HCT116 (cell line): ENCODE data around the gene RHOH. TPM values are rescaled to one million over a fixed set of nuclear protein-coding genes. Genes with fewer than 3 reads are reported as not detected.

Experiments used
- ATAC-seq: fragments of 200-7000 bp; cut with Tn5 transposase; 2 replicates; pipeline ENCODE4 v1.9.1; 2020; ENCODE audit warnings: mild to moderate bottlenecking, moderate library complexity
- BruUV-seq: library from RNA; stranded (reverse); fragments of 400-500 nt; replicated peaks from 2 replicates; lab custom pipeline; 2021; lab: Mats Ljungman, UMichigan
- CTCF ChIA-PET: fragments of 300-600 bp; sonication (Branson Sonifier 250); formaldehyde crosslinking; loops from one replicate; lab custom pipeline; 2021; ENCODE audit warnings: antibody characterized with exemption; lab: Charles Lee
- POLR2A ChIA-PET: fragments of 300-600, 350-600 bp; sonication (Branson Sonifier 250); formaldehyde crosslinking; loops from one replicate; lab custom pipeline; 2021; ENCODE audit warnings: antibody characterized with exemption; lab: Charles Lee
- RAD21 ChIA-PET, 2 experiments: fragments of 300-600 bp; sonication (Branson Sonifier 250); formaldehyde crosslinking; loops; one replicate each; lab custom pipeline; 2023; ENCODE audit warnings: low total read pairs in 2 of 2; ENCODE audit not compliant: uncharacterized antibody in 2 of 2, unreplicated experiment in 2 of 2, low non-redundant PET in 1 of 2; lab: Charles Lee
- DNase-seq: peaks from one replicate; pipeline ENCODE4 v3.0.0-alpha.2; 2010; ENCODE audit warnings: low read depth, low spot score
- H2AFZ ChIP-seq: fragments of 200-600 bp; shearing (Covaris generic), sonication (generic); 2 replicates; pipeline ENCODE4 v1.6.1; 2017; ENCODE audit warnings: low read depth, mixed run types, mixed read lengths, antibody characterized with exemption, low read length; ENCODE audit not compliant: poor library complexity, severe bottlenecking
- H3K27ac ChIP-seq: 2 replicates; pipeline ENCODE4 v1.5.1; 2012; ENCODE audit warnings: low read depth, low read length
- H3K27me3 ChIP-seq: fragments of 200-600 bp; sonication (generic); 2 replicates; pipeline ENCODE4 v1.6.1; 2016; ENCODE audit warnings: mixed run types, low read length, mixed read lengths; ENCODE audit not compliant: insufficient read depth
- H3K36me3 ChIP-seq, 2 experiments: fragments of 200-500 bp in 1 of 2; fragments of 200-600 bp in 1 of 2; sonication (Bioruptor generic) in 1 of 2; sonication (generic) in 1 of 2; 2 replicates each; pipeline versions ENCODE4 v1.5.1 to v1.6.1; 2014 to 2016; ENCODE audit warnings: low read length in 2 of 2, inconsistent platforms in 1 of 2, mixed read lengths in 1 of 2, mixed run types in 1 of 2; ENCODE audit not compliant: insufficient read depth in 2 of 2, control insufficient read depth in 1 of 2
- H3K4me1 ChIP-seq, 2 experiments: fragments of 200-600 bp in 1 of 2; sonication (generic) in 1 of 2; 2 replicates each; pipeline versions ENCODE4 v1.5.1 to v1.6.1; 2012 to 2017; ENCODE audit warnings: low read length in 2 of 2, inconsistent platforms in 1 of 2, mild to moderate bottlenecking in 1 of 2, mixed read lengths in 1 of 2, mixed run types in 1 of 2, moderate library complexity in 1 of 2; ENCODE audit not compliant: insufficient read depth in 2 of 2, control insufficient read depth in 1 of 2
- H3K4me2 ChIP-seq: fragments of 200-600 bp; sonication (generic); 2 replicates; pipeline ENCODE4 v1.6.1; 2017; ENCODE audit warnings: mixed run types, low read length, mixed read lengths
- H3K4me3 ChIP-seq, 2 experiments: fragments of 200-600 bp in 1 of 2; sonication (generic) in 1 of 2; replicated peaks in 1 of 2; 2 replicates each; pipeline ENCODE4 v1.5.1; 2011 to 2016; ENCODE audit warnings: low read length in 2 of 2, control low read depth in 1 of 2, low read depth in 1 of 2, mild to moderate bottlenecking in 1 of 2, mixed read lengths in 1 of 2, mixed run types in 1 of 2
- H3K79me2 ChIP-seq: fragments of 200-600 bp; sonication (generic); 2 replicates; pipeline ENCODE4 v1.6.1; 2017; ENCODE audit warnings: mild to moderate bottlenecking, mixed run types, low read length, moderate library complexity, mixed read lengths; ENCODE audit not compliant: insufficient read depth
- H3K9ac ChIP-seq: fragments of 200-600 bp; sonication (generic); 2 replicates; pipeline ENCODE4 v1.6.1; 2016; ENCODE audit warnings: low read length, mixed read lengths
- H3K9me2 ChIP-seq: fragments of 200-600 bp; sonication (generic), shearing (Covaris generic); 2 replicates; pipeline ENCODE4 v1.6.1; 2017; ENCODE audit warnings: mixed run types, mild to moderate bottlenecking, moderate library complexity; ENCODE audit not compliant: insufficient read depth
- H3K9me3 ChIP-seq, 2 experiments: fragments of 200-500 bp in 1 of 2; fragments of 200-600 bp in 1 of 2; sonication (Bioruptor generic) in 1 of 2; sonication (generic) in 1 of 2; 2 replicates each; pipeline ENCODE4 v1.6.1; 2014 to 2017; ENCODE audit warnings: low read length in 2 of 2, mixed read lengths in 2 of 2, inconsistent platforms in 1 of 2, low read depth in 1 of 2, mild to moderate bottlenecking in 1 of 2, mixed run types in 1 of 2, moderate library complexity in 1 of 2; ENCODE audit not compliant: control insufficient read depth in 1 of 2, insufficient read depth in 1 of 2
- H4K20me1 ChIP-seq: fragments of 200-600 bp; sonication (generic), shearing (Covaris generic); 2 replicates; pipeline ENCODE4 v1.6.1; 2017; ENCODE audit warnings: mixed run types, mild to moderate bottlenecking, moderate library complexity; ENCODE audit not compliant: insufficient read depth
- CEBPB ChIP-seq: IDR thresholded peaks from 2 replicates; pipeline ENCODE4 v1.6.1; 2012; ENCODE audit warnings: low read depth
- EGR1 ChIP-seq: IDR thresholded peaks from 2 replicates; pipeline ENCODE4 v1.6.1; 2012; ENCODE audit warnings: low read depth
- ELF1 ChIP-seq: IDR thresholded peaks from 2 replicates; pipeline ENCODE4 v1.6.1; 2012; ENCODE audit warnings: low read depth, borderline replicate concordance
- EZH2 ChIP-seq: fragments of 200-600 bp; sonication (generic); IDR thresholded peaks from 2 replicates; pipeline ENCODE4 v1.6.1; 2017; ENCODE audit warnings: antibody characterized with exemption, mixed run types
- POLR2A ChIP-seq: IDR thresholded peaks from 2 replicates; pipeline ENCODE4 v1.7.0; 2011; ENCODE audit warnings: borderline replicate concordance; ENCODE audit not compliant: insufficient read depth, insufficient read length; ENCODE audit errors: extremely low read depth
- POLR2AphosphoS5 ChIP-seq: IDR thresholded peaks from 2 replicates; pipeline ENCODE4 v1.6.1; 2011; ENCODE audit warnings: mild to moderate bottlenecking, low read depth, low read length, moderate library complexity
- RAD21 ChIP-seq: IDR thresholded peaks from 2 replicates; pipeline ENCODE4 v1.6.1; 2012; ENCODE audit warnings: low read depth, mild to moderate bottlenecking
- SIN3A ChIP-seq: IDR thresholded peaks from 2 replicates; pipeline ENCODE4 v1.6.1; 2012; ENCODE audit warnings: low read depth
- SRF ChIP-seq: IDR thresholded peaks from 2 replicates; pipeline ENCODE4 v1.6.1; 2012; ENCODE audit warnings: low read depth
- YY1 ChIP-seq: IDR thresholded peaks from 2 replicates; pipeline ENCODE4 v1.6.1; 2011; ENCODE audit warnings: low read length, low read depth, moderate library complexity, mild to moderate bottlenecking; ENCODE audit not compliant: insufficient replicate concordance; ENCODE audit errors: extremely low read depth
- ZBTB33 ChIP-seq: IDR thresholded peaks from 2 replicates; pipeline ENCODE4 v1.6.1; 2011; ENCODE audit warnings: mild to moderate bottlenecking, low read length, moderate library complexity; ENCODE audit not compliant: insufficient replicate concordance; ENCODE audit errors: extremely low read depth
- ZFX ChIP-seq: fragments of 450-650 bp; IDR thresholded peaks from 2 replicates; pipeline ENCODE4 v1.6.1; 2017
- ZNF274 ChIP-seq: fragments of 200-500 bp; sonication (Bioruptor generic); IDR thresholded peaks from 2 replicates; pipeline ENCODE4 v1.6.1; 2014; ENCODE audit warnings: mild to moderate bottlenecking, low read depth, low read length, inconsistent platforms
- intact Hi-C: fragments of 100-400 bp; cut with micrococcal nuclease; formaldehyde crosslinking; loops from 2 replicates; pipeline ENCODE4 v1.10.0; 2022
- total RNA-seq: library from RNA; stranded (reverse); gene quantifications from one replicate; pipeline ENCODE4 v1.2.1, GENCODE V29; 2021; ENCODE audit not compliant: unreplicated experiment
- TF ChIP-seq, protein P1 (sequence below): IDR thresholded peaks from 2 replicates; pipeline ENCODE4 v1.6.1; 2012
- TF ChIP-seq, protein P2 (sequence below): IDR thresholded peaks from 2 replicates; pipeline ENCODE4 v1.6.1; 2012; ENCODE audit warnings: low read depth

The RHOH gene
- total RNA-seq, 1 experiment from 2014 or later, result 0.74 TPM

DNA sequence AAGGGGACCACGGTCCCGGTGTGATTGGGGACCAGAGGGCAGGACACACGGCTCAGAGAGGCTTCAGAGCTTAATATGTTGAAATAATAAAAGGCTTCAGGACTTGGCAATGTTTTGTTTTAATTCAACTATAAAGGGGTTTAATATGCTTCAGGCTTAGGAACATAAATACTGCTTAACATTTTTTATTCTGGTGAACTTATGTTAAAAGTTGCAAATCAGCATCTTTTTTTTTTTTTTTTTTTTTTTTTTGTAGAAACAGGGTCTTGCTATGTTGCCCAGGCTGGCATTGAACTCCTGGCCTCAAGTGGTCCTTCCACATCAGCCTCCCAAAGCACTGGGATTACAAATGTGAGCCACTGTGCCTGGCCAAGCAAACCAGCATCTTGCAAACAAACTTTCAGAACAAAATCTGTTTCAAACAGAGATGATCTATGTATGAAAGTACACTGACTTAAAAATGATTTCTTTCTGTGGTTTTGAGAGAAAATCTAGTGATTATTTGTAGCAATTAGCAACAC lies 37.7 kb downstream of the RHOH start:
- Histone ChIP-seq H3K27me3 (no peaks in the 10 kb centered on the region), H3K79me2 (no peaks in the 10 kb centered on the region), H3K36me3 (no peaks in the 10 kb centered on the region), H3K9ac (no peak overlapping the region), H3K27ac (no peak overlapping the region), H3K9me3 (no peaks in the 10 kb centered on the region), H3K4me1 (peaks cover 0 to 7% of the 10 kb centered on the region in 2 experiments; a peak in 2 of 4 replicates), H4K20me1 (no peaks in the 10 kb centered on the region), H2AFZ (no peak overlapping the region), H3K4me3 (no peak overlapping the region), H3K4me2 (no peak overlapping the region), H3K9me2 (no peaks in the 10 kb centered on the region)
- ChIA-PET POLR2A (no interaction called here), CTCF (no interaction called here), RAD21 (no interaction called here)
- TF ChIP-seq CEBPB, result no peak
- no peak for TF ChIP-seq RAD21
- TF ChIP-seq EGR1, result no peak
- TF ChIP-seq, protein P1, sequence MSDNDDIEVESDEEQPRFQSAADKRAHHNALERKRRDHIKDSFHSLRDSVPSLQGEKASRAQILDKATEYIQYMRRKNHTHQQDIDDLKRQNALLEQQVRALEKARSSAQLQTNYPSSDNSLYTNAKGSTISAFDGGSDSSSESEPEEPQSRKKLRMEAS, result no peak
- no peak for TF ChIP-seq EZH2
- TF ChIP-seq ZNF274, result no peak
- no peak for TF ChIP-seq POLR2A
- TF ChIP-seq, protein P2, sequence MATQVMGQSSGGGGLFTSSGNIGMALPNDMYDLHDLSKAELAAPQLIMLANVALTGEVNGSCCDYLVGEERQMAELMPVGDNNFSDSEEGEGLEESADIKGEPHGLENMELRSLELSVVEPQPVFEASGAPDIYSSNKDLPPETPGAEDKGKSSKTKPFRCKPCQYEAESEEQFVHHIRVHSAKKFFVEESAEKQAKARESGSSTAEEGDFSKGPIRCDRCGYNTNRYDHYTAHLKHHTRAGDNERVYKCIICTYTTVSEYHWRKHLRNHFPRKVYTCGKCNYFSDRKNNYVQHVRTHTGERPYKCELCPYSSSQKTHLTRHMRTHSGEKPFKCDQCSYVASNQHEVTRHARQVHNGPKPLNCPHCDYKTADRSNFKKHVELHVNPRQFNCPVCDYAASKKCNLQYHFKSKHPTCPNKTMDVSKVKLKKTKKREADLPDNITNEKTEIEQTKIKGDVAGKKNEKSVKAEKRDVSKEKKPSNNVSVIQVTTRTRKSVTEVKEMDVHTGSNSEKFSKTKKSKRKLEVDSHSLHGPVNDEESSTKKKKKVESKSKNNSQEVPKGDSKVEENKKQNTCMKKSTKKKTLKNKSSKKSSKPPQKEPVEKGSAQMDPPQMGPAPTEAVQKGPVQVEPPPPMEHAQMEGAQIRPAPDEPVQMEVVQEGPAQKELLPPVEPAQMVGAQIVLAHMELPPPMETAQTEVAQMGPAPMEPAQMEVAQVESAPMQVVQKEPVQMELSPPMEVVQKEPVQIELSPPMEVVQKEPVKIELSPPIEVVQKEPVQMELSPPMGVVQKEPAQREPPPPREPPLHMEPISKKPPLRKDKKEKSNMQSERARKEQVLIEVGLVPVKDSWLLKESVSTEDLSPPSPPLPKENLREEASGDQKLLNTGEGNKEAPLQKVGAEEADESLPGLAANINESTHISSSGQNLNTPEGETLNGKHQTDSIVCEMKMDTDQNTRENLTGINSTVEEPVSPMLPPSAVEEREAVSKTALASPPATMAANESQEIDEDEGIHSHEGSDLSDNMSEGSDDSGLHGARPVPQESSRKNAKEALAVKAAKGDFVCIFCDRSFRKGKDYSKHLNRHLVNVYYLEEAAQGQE, result no peak
- TF ChIP-seq ZFX, result no peak
- no peak for TF ChIP-seq POLR2AphosphoS5
- no peak for TF ChIP-seq SRF
- no peak for TF ChIP-seq SIN3A
- no peak for TF ChIP-seq ZBTB33
- no peak for TF ChIP-seq YY1
- no peak for TF ChIP-seq ELF1
- no TSS peak for BruUV-seq
- DNase-seq, result no peak
- intact Hi-C loops, result no loop called here
- no peak for ATAC-seq
